ENCODE results near the gene UBR4.
"Not testable (repeated sequence)": the region's sequence is repeated elsewhere in the genome, so short reads cannot be mapped to it uniquely, and the experiment has no call there.

Gene UBR4

DNA sequence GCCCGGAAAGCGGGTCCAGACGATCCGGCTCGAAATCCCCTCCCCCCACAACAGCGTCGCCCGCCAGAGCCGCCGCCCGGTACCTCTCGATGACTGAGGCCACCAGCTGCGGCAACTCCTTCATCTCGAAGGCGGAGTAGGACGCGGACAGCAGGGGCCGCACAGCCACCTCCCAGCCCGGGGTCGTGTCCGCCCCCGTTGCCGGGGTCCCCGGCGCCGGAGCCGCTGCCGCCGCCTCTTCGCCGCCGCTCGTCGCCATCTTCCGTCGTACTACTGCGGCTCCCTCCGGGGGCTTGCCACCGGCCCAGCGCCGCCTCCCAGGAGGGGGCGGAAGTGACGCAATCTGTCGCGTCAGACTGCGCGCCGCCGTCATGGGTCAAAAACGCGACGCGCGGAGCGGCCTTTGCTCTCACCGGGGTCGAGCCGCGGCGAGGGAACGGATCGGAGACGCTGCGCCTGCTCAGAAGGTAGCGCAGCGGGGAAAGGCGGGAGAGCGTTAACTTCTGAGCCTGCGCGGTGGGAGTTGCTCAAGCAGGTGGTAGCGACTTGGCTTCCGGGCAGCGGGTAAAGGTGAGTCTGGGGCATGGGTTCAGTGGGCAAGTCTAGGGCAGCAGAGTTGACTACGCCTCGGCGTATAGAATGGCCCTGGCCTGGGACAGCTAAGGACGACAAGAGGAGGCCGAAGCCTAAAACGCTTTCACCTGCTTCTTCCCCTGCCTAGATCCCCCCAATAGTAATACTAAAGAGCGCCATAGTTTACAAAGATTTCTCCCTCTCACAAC lies at the start of gene UBR4:
TSS of gene UBR4 (minus strand) at position 277 of the 782 bp plus-strand sequence. CDS start at position 259, 18 bp downstream.
- Mint-ChIP-seq H3K4me1 (peaks cover 46% of the 10 kb centered on the region), H3K4me3 (peak within 1 kb of the TSS; percentile 82), H3K9me3 (no peaks in the 10 kb centered on the region), H3K36me3 (ENCODE audit: insufficient read depth) (peaks cover 19% of the 10 kb centered on the region), H3K27me3 (no peaks in the 10 kb centered on the region), H3K27ac (ENCODE audit: low read depth) (peak within 1 kb of the TSS; percentile 92)
- DNase-seq (ENCODE audit: low spot score in 2 of 2): peak; percentile 94 to 95
- peak; percentile 90 for ATAC-seq (replicated peaks; ENCODE audit: extremely low read depth, poor library complexity, severe bottlenecking)

GRCh38 chr1:19258353-19258752 lies 48.3 kb upstream of the UBR4 start:
- ATAC-seq (replicated peaks; ENCODE audit: extremely low read depth, poor library complexity, severe bottlenecking) (no peak), DNase-seq (ENCODE audit: low spot score in 2 of 2) (no peak)
- no peaks in the 10 kb centered on the region for H3K9me3 Mint-ChIP-seq
- no peak overlapping the region for H3K27ac Mint-ChIP-seq (ENCODE audit: low read depth)
- H3K4me1 Mint-ChIP-seq: peaks cover 9% of the 10 kb centered on the region
- peaks cover 28% of the 10 kb centered on the region for H3K36me3 Mint-ChIP-seq (ENCODE audit: insufficient read depth)
- H3K27me3 Mint-ChIP-seq: no peaks in the 10 kb centered on the region
- no peak overlapping the region for H3K4me3 Mint-ChIP-seq

DNA sequence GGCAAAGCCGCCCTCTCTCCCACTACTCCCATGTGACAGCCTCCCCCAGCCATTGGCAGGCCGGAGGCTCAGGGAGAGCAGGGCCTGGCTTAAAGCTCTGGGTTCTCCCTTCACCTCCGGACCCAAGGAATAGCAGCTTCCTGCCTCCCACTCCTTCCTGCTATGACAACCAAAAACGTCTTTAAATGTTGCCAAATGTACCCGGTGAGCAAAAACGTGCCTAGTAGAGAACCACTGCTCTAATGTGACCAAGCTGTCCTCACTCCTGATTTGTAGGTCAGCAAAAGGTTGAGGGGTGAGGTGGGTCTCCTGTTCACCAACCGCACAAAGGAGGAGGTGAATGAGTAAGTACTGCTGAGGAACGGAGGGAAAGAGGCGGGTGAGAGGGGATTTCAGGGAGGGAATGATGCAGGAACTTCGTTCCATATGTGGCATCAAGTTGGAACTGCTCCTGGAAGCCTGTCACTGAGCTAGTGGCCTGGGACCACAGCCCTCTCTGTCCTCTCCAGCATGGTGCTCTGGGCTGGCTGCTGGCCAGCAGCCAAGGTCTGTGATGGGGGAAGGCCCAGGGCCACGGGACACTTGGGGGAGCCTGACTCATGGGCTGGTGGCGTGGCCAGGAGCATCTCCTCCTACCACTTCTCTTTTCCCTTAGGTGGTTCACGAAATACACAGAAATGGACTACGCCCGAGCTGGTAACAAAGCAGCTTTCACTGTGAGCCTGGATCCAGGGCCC lies 47.3 kb upstream of the UBR4 start:
- no peaks in the 10 kb centered on the region for H3K9me3 Mint-ChIP-seq
- H3K27me3 Mint-ChIP-seq: no peaks in the 10 kb centered on the region
- no peak for ATAC-seq (replicated peaks; ENCODE audit: extremely low read depth, poor library complexity, severe bottlenecking)
- H3K4me3 Mint-ChIP-seq: no peak overlapping the region
- no peak overlapping the region for H3K27ac Mint-ChIP-seq (ENCODE audit: low read depth)
- DNase-seq (ENCODE audit: low spot score in 2 of 2): no peak
- H3K36me3 Mint-ChIP-seq (ENCODE audit: insufficient read depth): peaks cover 30% of the 10 kb centered on the region
- H3K4me1 Mint-ChIP-seq: peaks cover 16% of the 10 kb centered on the region

DNA sequence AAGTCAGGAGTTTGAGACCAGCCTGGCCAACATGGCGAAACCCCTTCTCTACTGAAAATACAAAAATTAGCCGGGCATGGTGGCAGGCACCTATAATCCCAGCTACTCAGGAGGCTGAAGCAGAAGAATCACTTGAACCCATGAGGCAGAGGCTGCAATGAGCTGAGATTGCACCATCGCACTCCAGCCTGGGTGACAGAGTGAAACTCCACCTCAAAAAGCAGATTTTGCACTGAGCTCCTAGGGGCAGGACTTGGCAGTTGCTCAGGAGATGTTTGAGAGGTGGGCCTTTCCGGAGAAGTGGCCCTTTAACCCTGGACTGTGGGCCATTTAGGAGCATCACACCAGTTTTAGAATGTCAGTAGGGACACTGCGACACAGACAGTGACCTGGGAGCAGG lies 46.2 kb upstream of the UBR4 start:
- not testable (repeated sequence) for DNase-seq (ENCODE audit: low spot score in 2 of 2); ATAC-seq (replicated peaks; ENCODE audit: extremely low read depth, poor library complexity, severe bottlenecking); H3K27me3 Mint-ChIP-seq; H3K4me3 Mint-ChIP-seq; H3K27ac Mint-ChIP-seq (ENCODE audit: low read depth); H3K9me3 Mint-ChIP-seq
- Mint-ChIP-seq H3K36me3 (ENCODE audit: insufficient read depth) (peaks cover 38% of the 10 kb centered on the region), H3K4me1 (peaks cover 20% of the 10 kb centered on the region)

GRCh38 chr1:19255288-19255687 lies 45.2 kb upstream of the UBR4 start:
- H3K9me3 Mint-ChIP-seq: no peaks in the 10 kb centered on the region
- H3K27ac Mint-ChIP-seq (ENCODE audit: low read depth): no peak overlapping the region
- peaks cover 28% of the 10 kb centered on the region for H3K4me1 Mint-ChIP-seq
- ATAC-seq (replicated peaks; ENCODE audit: extremely low read depth, poor library complexity, severe bottlenecking): no peak
- peaks cover 42% of the 10 kb centered on the region for H3K36me3 Mint-ChIP-seq (ENCODE audit: insufficient read depth)
- H3K4me3 Mint-ChIP-seq: no peak overlapping the region
- no peak for DNase-seq (ENCODE audit: low spot score in 2 of 2)
- no peaks in the 10 kb centered on the region for H3K27me3 Mint-ChIP-seq

GRCh38 chr1:19254416-19254815 lies 44.4 kb upstream of the UBR4 start:
- no peaks in the 10 kb centered on the region for H3K9me3 Mint-ChIP-seq
- H3K4me3 Mint-ChIP-seq: no peak overlapping the region
- H3K36me3 Mint-ChIP-seq (ENCODE audit: insufficient read depth): peaks cover 40% of the 10 kb centered on the region
- DNase-seq (ENCODE audit: low spot score in 2 of 2) (no peak), ATAC-seq (replicated peaks; ENCODE audit: extremely low read depth, poor library complexity, severe bottlenecking) (no peak)
- peaks cover 31% of the 10 kb centered on the region for H3K4me1 Mint-ChIP-seq
- no peak overlapping the region for H3K27ac Mint-ChIP-seq (ENCODE audit: low read depth)
- H3K27me3 Mint-ChIP-seq: no peaks in the 10 kb centered on the region

GRCh38 chr1:19251305-19252196 lies 41.5 kb upstream of the UBR4 start, which contains the start of the genes EMC1 and MRTO4:
EMC1 (minus strand) TSS chr1:19251524; CDS start chr1:19251509, 15 bp downstream.
MRTO4 (plus strand) TSS chr1:19251805; CDS start chr1:19251836, 31 bp downstream.
- Mint-ChIP-seq H3K4me3 (peak within 1 kb of the TSS; percentile 91), H3K9me3 (no peaks in the 10 kb centered on the region), H3K27me3 (no peaks in the 10 kb centered on the region), H3K27ac (ENCODE audit: low read depth) (peak within 1 kb of the TSS; percentile 93), H3K36me3 (ENCODE audit: insufficient read depth) (peaks cover 21% of the 10 kb centered on the region), H3K4me1 (peaks cover 31% of the 10 kb centered on the region)
- DNase-seq (ENCODE audit: low spot score in 2 of 2) (peak; percentile 85 to 90), ATAC-seq (replicated peaks; ENCODE audit: extremely low read depth, poor library complexity, severe bottlenecking) (peak; percentile 95)

DNA sequence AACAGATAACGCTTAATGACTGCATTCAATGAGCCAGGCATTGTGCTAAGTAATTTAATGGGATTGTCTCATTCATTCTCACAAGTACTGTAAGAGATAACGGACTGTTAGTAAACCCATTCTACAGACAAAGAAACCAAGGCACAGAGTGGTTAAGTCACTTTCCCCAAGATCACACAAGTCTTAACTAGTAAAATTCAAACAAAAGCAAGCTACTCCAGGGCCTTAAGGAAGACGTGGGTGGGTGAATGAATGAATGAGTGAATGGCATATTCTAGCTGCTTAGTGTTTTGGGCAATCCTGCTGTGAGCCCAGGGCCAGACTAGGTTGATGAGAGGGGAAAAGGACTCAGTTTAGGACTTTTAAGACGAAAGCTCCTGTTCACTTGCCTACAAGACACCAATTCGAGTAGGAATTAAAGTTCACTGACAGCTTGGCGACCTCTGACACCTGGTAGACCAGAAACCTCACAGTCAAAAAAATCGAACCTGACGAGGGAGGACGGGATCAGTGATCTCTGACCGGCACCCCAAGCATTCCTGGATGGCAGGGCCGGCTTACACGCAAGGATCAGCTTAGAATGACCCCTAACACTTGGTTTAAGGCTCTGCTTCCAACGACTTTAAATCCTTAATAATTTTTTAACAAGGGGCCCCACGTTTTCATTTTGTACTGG lies 40.7 kb upstream of the UBR4 start:
- ATAC-seq (replicated peaks; ENCODE audit: extremely low read depth, poor library complexity, severe bottlenecking): no peak
- Mint-ChIP-seq H3K27me3 (no peaks in the 10 kb centered on the region), H3K27ac (ENCODE audit: low read depth) (peak overlapping the region; percentile 93), H3K9me3 (no peaks in the 10 kb centered on the region), H3K36me3 (ENCODE audit: insufficient read depth) (peaks cover 22% of the 10 kb centered on the region), H3K4me1 (peaks cover 31% of the 10 kb centered on the region), H3K4me3 (peak overlapping the region; percentile 91)
- no peak for DNase-seq (ENCODE audit: low spot score in 2 of 2)

- peak; percentile 48 to 55 for DNase-seq (ENCODE audit: low spot score in 2 of 2)
- H3K4me3 Mint-ChIP-seq: no peak overlapping the region
- peak overlapping the region; percentile 35 for H3K27ac Mint-ChIP-seq (ENCODE audit: low read depth)
- peak; percentile 70 for ATAC-seq (replicated peaks; ENCODE audit: extremely low read depth, poor library complexity, severe bottlenecking)
- H3K9me3 Mint-ChIP-seq: no peaks in the 10 kb centered on the region
- H3K4me1 Mint-ChIP-seq: peaks cover 5% of the 10 kb centered on the region
- H3K27me3 Mint-ChIP-seq: no peaks in the 10 kb centered on the region
- peaks cover 48% of the 10 kb centered on the region for H3K36me3 Mint-ChIP-seq (ENCODE audit: insufficient read depth)
Measured at GRCh38 chr1:19240673-19241538, 30.8 kb upstream of the UBR4 start.

- Mint-ChIP-seq H3K4me3 (no peak overlapping the region), H3K4me1 (peaks cover 5% of the 10 kb centered on the region), H3K36me3 (ENCODE audit: insufficient read depth) (peaks cover 52% of the 10 kb centered on the region), H3K27me3 (no peaks in the 10 kb centered on the region), H3K9me3 (no peaks in the 10 kb centered on the region), H3K27ac (ENCODE audit: low read depth) (no peak overlapping the region)
- ATAC-seq (replicated peaks; ENCODE audit: extremely low read depth, poor library complexity, severe bottlenecking): no peak
- DNase-seq (ENCODE audit: low spot score in 2 of 2): no peak
Measured at GRCh38 chr1:19239876-19240275, 29.8 kb upstream of the UBR4 start.

- Mint-ChIP-seq H3K27ac (ENCODE audit: low read depth) (no peak overlapping the region), H3K27me3 (no peaks in the 10 kb centered on the region), H3K36me3 (ENCODE audit: insufficient read depth) (peaks cover 58% of the 10 kb centered on the region), H3K9me3 (no peaks in the 10 kb centered on the region), H3K4me1 (no peaks in the 10 kb centered on the region), H3K4me3 (no peak overlapping the region)
- no peak for ATAC-seq (replicated peaks; ENCODE audit: extremely low read depth, poor library complexity, severe bottlenecking)
- no peak for DNase-seq (ENCODE audit: low spot score in 2 of 2)
Measured at GRCh38 chr1:19234224-19234623, 24.2 kb upstream of the UBR4 start.
